Measurements from ENCODE around the gene HIVEP3. TPM values are rescaled to one million over a fixed set of nuclear protein-coding genes. Genes with fewer than 3 reads are reported as not detected.

Gene HIVEP3
- total and polyA plus RNA-seq, 2 donors, result 2.8 to 3.1 TPM

GRCh38 chr1:41611932-41612450, 306.7 kb downstream of the HIVEP3 start:
- Histone ChIP-seq H3K27ac (ENCODE audit: low read depth) (no peak overlapping the region), H3K4me1 (ENCODE audit: insufficient read depth) (no peaks in the 10 kb centered on the region), H3K4me3 (ENCODE audit: low read depth, low read length) (no peak overlapping the region), H3K36me3 (ENCODE audit: insufficient read depth) (no peaks in the 10 kb centered on the region)
- DNase-seq (ENCODE audit: extremely low spot score), result no peak
- WGBS, result 91% methylated on average over 6 of the region's 6 CpGs

- no peak for DNase-seq (ENCODE audit: extremely low spot score)
- H3K36me3 ChIP-seq (ENCODE audit: insufficient read depth), result no peaks in the 10 kb centered on the region
- H3K4me3 ChIP-seq (ENCODE audit: low read depth, low read length), result no peak overlapping the region
- no peak overlapping the region for H3K27ac ChIP-seq (ENCODE audit: low read depth)
- no peaks in the 10 kb centered on the region for H3K4me1 ChIP-seq (ENCODE audit: insufficient read depth)
- 94% methylated on average over 17 of the region's 17 CpGs for WGBS
Measured at GRCh38 chr1:41611068-41611931, 307.4 kb downstream of the HIVEP3 start.

GRCh38 chr1:41610361-41610760, 308.4 kb downstream of the HIVEP3 start:
- Histone ChIP-seq H3K36me3 (ENCODE audit: insufficient read depth) (no peaks in the 10 kb centered on the region), H3K4me3 (ENCODE audit: low read depth, low read length) (no peak overlapping the region), H3K27ac (ENCODE audit: low read depth) (no peak overlapping the region), H3K4me1 (ENCODE audit: insufficient read depth) (no peaks in the 10 kb centered on the region)
- WGBS, result 97% methylated on average over 4 of the region's 4 CpGs
- DNase-seq (ENCODE audit: extremely low spot score), result no peak

- WGBS, result 96% methylated on average over 10 of the region's 10 CpGs
- H3K36me3 ChIP-seq (ENCODE audit: insufficient read depth), result no peaks in the 10 kb centered on the region
- H3K27ac ChIP-seq (ENCODE audit: low read depth), result no peak overlapping the region
- H3K4me1 ChIP-seq (ENCODE audit: insufficient read depth), result no peaks in the 10 kb centered on the region
- DNase-seq (ENCODE audit: extremely low spot score), result no peak
- no peak overlapping the region for H3K4me3 ChIP-seq (ENCODE audit: low read depth, low read length)
Measured at GRCh38 chr1:41609166-41609883, 309.4 kb downstream of the HIVEP3 start.

GRCh38 chr1:41608211-41608610, 310.5 kb downstream of the HIVEP3 start:
- H3K4me1 ChIP-seq (ENCODE audit: insufficient read depth), result no peaks in the 10 kb centered on the region
- H3K4me3 ChIP-seq (ENCODE audit: low read depth, low read length), result no peak overlapping the region
- DNase-seq (ENCODE audit: extremely low spot score), result no peak
- no peaks in the 10 kb centered on the region for H3K36me3 ChIP-seq (ENCODE audit: insufficient read depth)
- 33% methylated on average over 4 of the region's 4 CpGs for WGBS
- H3K27ac ChIP-seq (ENCODE audit: low read depth), result no peak overlapping the region

- 70% methylated on average over 5 of the region's 5 CpGs for WGBS
- Histone ChIP-seq H3K4me1 (ENCODE audit: insufficient read depth) (no peaks in the 10 kb centered on the region), H3K27ac (ENCODE audit: low read depth) (no peak overlapping the region), H3K36me3 (ENCODE audit: insufficient read depth) (no peaks in the 10 kb centered on the region), H3K4me3 (ENCODE audit: low read depth, low read length) (no peak overlapping the region)
- no peak for DNase-seq (ENCODE audit: extremely low spot score)
Measured at GRCh38 chr1:41607808-41608207, 310.9 kb downstream of the HIVEP3 start.

GRCh38 chr1:41599912-41600311, 318.8 kb downstream of the HIVEP3 start:
- H3K4me3 ChIP-seq (ENCODE audit: low read depth, low read length), result no peak overlapping the region
- H3K27ac ChIP-seq (ENCODE audit: low read depth), result no peak overlapping the region
- H3K36me3 ChIP-seq (ENCODE audit: insufficient read depth), result no peaks in the 10 kb centered on the region
- 66% methylated on average over 5 of the region's 5 CpGs for WGBS
- H3K4me1 ChIP-seq (ENCODE audit: insufficient read depth), result no peaks in the 10 kb centered on the region
- DNase-seq (ENCODE audit: extremely low spot score), result no peak

GRCh38 chr1:41598325-41598724, 320.4 kb downstream of the HIVEP3 start:
- DNase-seq (ENCODE audit: extremely low spot score), result no peak
- H3K4me1 ChIP-seq (ENCODE audit: insufficient read depth), result no peaks in the 10 kb centered on the region
- H3K36me3 ChIP-seq (ENCODE audit: insufficient read depth), result no peaks in the 10 kb centered on the region
- H3K27ac ChIP-seq (ENCODE audit: low read depth), result no peak overlapping the region
- H3K4me3 ChIP-seq (ENCODE audit: low read depth, low read length), result no peak overlapping the region
- whole genome bisulfite sequencing, result 96% methylated on average over 3 of the region's 3 CpGs

GRCh38 chr1:41592451-41593125, 326.1 kb downstream of the HIVEP3 start:
- WGBS, result 94% methylated on average over 5 of the region's 5 CpGs
- DNase-seq (ENCODE audit: extremely low spot score), result no peak

GRCh38 chr1:41591891-41592290, 326.8 kb downstream of the HIVEP3 start:
- Histone ChIP-seq H3K27ac (ENCODE audit: low read depth) (no peak overlapping the region), H3K36me3 (ENCODE audit: insufficient read depth) (no peaks in the 10 kb centered on the region), H3K4me3 (ENCODE audit: low read depth, low read length) (no peak overlapping the region), H3K4me1 (ENCODE audit: insufficient read depth) (no peaks in the 10 kb centered on the region)
- DNase-seq (ENCODE audit: extremely low spot score), result no peak
- WGBS, result 94% methylated on average over 6 of the region's 6 CpGs

More at GRCh38 chr1:41592451-41593125, 326.1 kb downstream of the HIVEP3 start:
- Histone ChIP-seq H3K4me1 (ENCODE audit: insufficient read depth) (no peaks in the 10 kb centered on the region), H3K4me3 (ENCODE audit: low read depth, low read length) (no peak overlapping the region), H3K27ac (ENCODE audit: low read depth) (no peak overlapping the region), H3K36me3 (ENCODE audit: insufficient read depth) (no peaks in the 10 kb centered on the region)

GRCh38 chr1:41590331-41590730, 328.4 kb downstream of the HIVEP3 start:
- H3K4me3 ChIP-seq (ENCODE audit: low read depth, low read length), result no peak overlapping the region
- H3K27ac ChIP-seq (ENCODE audit: low read depth), result no peak overlapping the region
- H3K4me1 ChIP-seq (ENCODE audit: insufficient read depth), result no peaks in the 10 kb centered on the region
- no peak for DNase-seq (ENCODE audit: extremely low spot score)
- no peaks in the 10 kb centered on the region for H3K36me3 ChIP-seq (ENCODE audit: insufficient read depth)

- 94% methylated on average over 5 of the region's 5 CpGs for WGBS
- Histone ChIP-seq H3K36me3 (ENCODE audit: insufficient read depth) (no peaks in the 10 kb centered on the region), H3K4me1 (ENCODE audit: insufficient read depth) (no peaks in the 10 kb centered on the region), H3K27ac (ENCODE audit: low read depth) (no peak overlapping the region), H3K4me3 (ENCODE audit: low read depth, low read length) (no peak overlapping the region)
- DNase-seq (ENCODE audit: extremely low spot score), result no peak
Measured at GRCh38 chr1:41589395-41589794, 329.3 kb downstream of the HIVEP3 start.

- Histone ChIP-seq H3K4me3 (ENCODE audit: low read depth, low read length) (no peak overlapping the region), H3K27ac (ENCODE audit: low read depth) (no peak overlapping the region), H3K36me3 (ENCODE audit: insufficient read depth) (no peaks in the 10 kb centered on the region), H3K4me1 (ENCODE audit: insufficient read depth) (no peaks in the 10 kb centered on the region)
- no peak for DNase-seq (ENCODE audit: extremely low spot score)
- WGBS, result 96% methylated on average over 5 of the region's 5 CpGs
Measured at GRCh38 chr1:41588334-41588875, 330.3 kb downstream of the HIVEP3 start.

All from urinary bladder (tissue), 4 donors.